BJ (cell line): Measurements from ENCODE around the gene HIGD1A. TPM values are rescaled to one million over a fixed set of nuclear protein-coding genes. Genes with fewer than 3 reads are reported as not detected.
A peak's percentile ranks its signal among the peaks of the same experiment; 100 is the strongest.

ENCODE experiments used
- CTCF ChIA-PET: fragments of 350-600 bp; formaldehyde crosslinking; extraction: SDS; loops from one replicate; lab custom pipeline; 2021; ENCODE audit warnings: antibody characterized with exemption, inconsistent platforms; lab: Yijun Ruan, JAX
- POLR2A ChIA-PET: fragments of 300-600 bp; sonication (Branson Sonifier 250); formaldehyde crosslinking; extraction: SDS; loops from one replicate; lab custom pipeline; 2021; ENCODE audit warnings: antibody characterized with exemption; lab: Charles Lee
- DNase-seq: peaks from one replicate; pipeline ENCODE4 v3.0.0-alpha.2; 2011; ENCODE audit warnings: low read depth
- H3K27me3 ChIP-seq: 2 replicates; pipeline ENCODE4 v1.6.0; 2011; ENCODE audit warnings: low read length; ENCODE audit not compliant: control insufficient read depth, insufficient read depth
- H3K36me3 ChIP-seq: 2 replicates; pipeline ENCODE4 v1.5.1; 2011; ENCODE audit warnings: low read length; ENCODE audit not compliant: control insufficient read depth, insufficient read depth
- H3K4me3 ChIP-seq: 2 replicates; pipeline ENCODE4 v1.5.1; 2011; ENCODE audit warnings: low read depth, mild to moderate bottlenecking, control low read depth, low read length
- CTCF ChIP-seq: IDR thresholded peaks from 2 replicates; pipeline ENCODE4 v1.5.1; 2011; ENCODE audit warnings: low read depth, mild to moderate bottlenecking, control low read depth, inconsistent platforms, low read length, moderate library complexity; ENCODE audit not compliant: insufficient read depth
- polyA plus RNA-seq: library from polyadenylated mRNA; depleted of rRNA; stranded (reverse); fragments of >200 nt; gene quantifications from 2 replicates; pipeline ENCODE4 v1.2.3, GENCODE V29; 2011

The HIGD1A gene
- polyA plus RNA-seq, 1 experiment = 51.1 TPM

GRCh38 chr3:42746455-42747450, 57.5 kb downstream of the HIGD1A start:
- H3K4me3 ChIP-seq = no peak overlapping the region
- H3K36me3 ChIP-seq = no peaks in the 10 kb centered on the region
- no peak for TF ChIP-seq CTCF
- no peaks in the 10 kb centered on the region for H3K27me3 ChIP-seq
- CTCF ChIA-PET = interaction anchor here (1.0 to 3.2 kb wide), 10 partner anchors 8 to 175 kb away, joined by 3 to 30 read pairs (median 4); partner anchors contain the start of gene ZBTB47
- DNase-seq = peak; percentile 9
- POLR2A ChIA-PET = no interaction called here

GRCh38 chr3:42745776-42746454, 58.4 kb downstream of the HIGD1A start:
- no peak for DNase-seq
- H3K27me3 ChIP-seq = no peaks in the 10 kb centered on the region
- CTCF ChIA-PET = interaction anchor here (0.6 to 3.2 kb wide), 16 partner anchors 9 to 174 kb away, joined by 3 to 30 read pairs (median 4); partner anchors contain the start of gene ZBTB47
- no peak for TF ChIP-seq CTCF
- no peaks in the 10 kb centered on the region for H3K36me3 ChIP-seq
- no peak overlapping the region for H3K4me3 ChIP-seq
- POLR2A ChIA-PET = interaction anchor here (0.6 kb wide), 1 partner anchor 270 kb away, joined by 3 read pairs; no protein-coding TSS in a partner anchor

DNA sequence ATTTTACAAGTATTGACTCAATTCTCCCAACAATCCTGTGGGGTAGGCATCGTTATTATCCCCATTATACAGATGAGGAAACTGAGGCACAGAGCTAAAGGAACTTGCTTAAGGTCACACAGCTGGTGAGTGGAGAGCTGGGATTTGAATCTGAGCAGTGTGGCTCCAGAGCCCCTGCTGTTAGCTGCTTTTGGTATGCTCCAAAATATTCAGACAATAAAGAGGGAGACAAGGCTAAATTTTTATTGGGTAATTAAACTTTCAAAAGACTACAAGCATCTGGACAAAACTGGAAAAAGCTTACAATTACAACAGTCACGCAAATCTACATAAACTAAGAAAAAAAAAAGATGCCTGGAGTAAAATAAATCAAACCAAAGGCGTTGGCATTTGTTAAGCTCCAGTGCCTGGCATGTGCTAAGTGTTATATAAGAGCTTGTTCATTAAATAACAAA, 59.0 kb downstream of the HIGD1A start:
- Histone ChIP-seq H3K27me3 (0 out of 2 replicates have a peak, but pooled peaks cover 1% of the 10 kb centered on the region), H3K4me3 (no peak overlapping the region), H3K36me3 (no peaks in the 10 kb centered on the region)
- ChIA-PET CTCF (interaction anchor here (0.6 to 3.2 kb wide), 15 partner anchors 9 to 174 kb away, joined by 3 to 30 read pairs (median 4); partner anchors contain the start of gene ZBTB47), POLR2A (interaction anchor here (0.6 kb wide), 1 partner anchor 270 kb away, joined by 3 read pairs; no protein-coding TSS in a partner anchor)
- no peak for TF ChIP-seq CTCF
- DNase-seq = peak; percentile 42

- no peak for DNase-seq
- Histone ChIP-seq H3K4me3 (no peak overlapping the region), H3K36me3 (no peaks in the 10 kb centered on the region), H3K27me3 (0 out of 2 replicates have a peak, but pooled peaks cover 1% of the 10 kb centered on the region)
- TF ChIP-seq CTCF = no peak
- CTCF ChIA-PET = interaction anchor here (0.7 to 3.2 kb wide), 18 partner anchors 8 to 196 kb away, joined by 3 to 30 read pairs (median 5); no protein-coding TSS in a partner anchor
- POLR2A ChIA-PET = no interaction called here
These were observed 60.9 kb downstream of the HIGD1A start for GRCh38 chr3:42743204-42743995.
